ENCODE results near the gene PDCD11. TPM values are rescaled to one million over a fixed set of nuclear protein-coding genes. Genes with fewer than 3 reads are reported as not detected.
"Not testable (repeated sequence)": the region's sequence is repeated elsewhere in the genome, so short reads cannot be mapped to it uniquely, and the experiment has no call there.

PDCD11 gene
- total RNA-seq, 1 donor from 2014 or later: 25.1 TPM

- Histone ChIP-seq H3K36me3 (no peaks in the 10 kb centered on the region), H3K27me3 (no peaks in the 10 kb centered on the region), H3K4me1 (no peaks in the 10 kb centered on the region), H3K9me3 (no peaks in the 10 kb centered on the region), H3K27ac (no peak overlapping the region), H3K4me3 (no peak overlapping the region)
- TF ChIP-seq, protein P1, sequence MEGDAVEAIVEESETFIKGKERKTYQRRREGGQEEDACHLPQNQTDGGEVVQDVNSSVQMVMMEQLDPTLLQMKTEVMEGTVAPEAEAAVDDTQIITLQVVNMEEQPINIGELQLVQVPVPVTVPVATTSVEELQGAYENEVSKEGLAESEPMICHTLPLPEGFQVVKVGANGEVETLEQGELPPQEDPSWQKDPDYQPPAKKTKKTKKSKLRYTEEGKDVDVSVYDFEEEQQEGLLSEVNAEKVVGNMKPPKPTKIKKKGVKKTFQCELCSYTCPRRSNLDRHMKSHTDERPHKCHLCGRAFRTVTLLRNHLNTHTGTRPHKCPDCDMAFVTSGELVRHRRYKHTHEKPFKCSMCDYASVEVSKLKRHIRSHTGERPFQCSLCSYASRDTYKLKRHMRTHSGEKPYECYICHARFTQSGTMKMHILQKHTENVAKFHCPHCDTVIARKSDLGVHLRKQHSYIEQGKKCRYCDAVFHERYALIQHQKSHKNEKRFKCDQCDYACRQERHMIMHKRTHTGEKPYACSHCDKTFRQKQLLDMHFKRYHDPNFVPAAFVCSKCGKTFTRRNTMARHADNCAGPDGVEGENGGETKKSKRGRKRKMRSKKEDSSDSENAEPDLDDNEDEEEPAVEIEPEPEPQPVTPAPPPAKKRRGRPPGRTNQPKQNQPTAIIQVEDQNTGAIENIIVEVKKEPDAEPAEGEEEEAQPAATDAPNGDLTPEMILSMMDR (IDR thresholded peaks at IDR 0.05): no peak
- DNase-seq (no peak), ATAC-seq (no peak)
- intact Hi-C loops (cut with DNase I): no loop called here
Observed at GRCh38 chr10:103355906-103356599, 40.4 kb upstream of the PDCD11 start.

GRCh38 chr10:103359493-103359892 is 36.9 kb upstream of the PDCD11 start:
- H3K4me3 ChIP-seq; H3K4me1 ChIP-seq; H3K9me3 ChIP-seq; ATAC-seq; intact Hi-C loops (cut with DNase I); H3K27me3 ChIP-seq; H3K27ac ChIP-seq; H3K36me3 ChIP-seq: not testable (repeated sequence)
- DNase-seq: peak; percentile 12

GRCh38 chr10:103360791-103361190 is 35.6 kb upstream of the PDCD11 start:
- intact Hi-C loops (cut with DNase I); H3K4me1 ChIP-seq: not testable (repeated sequence)

DNA sequence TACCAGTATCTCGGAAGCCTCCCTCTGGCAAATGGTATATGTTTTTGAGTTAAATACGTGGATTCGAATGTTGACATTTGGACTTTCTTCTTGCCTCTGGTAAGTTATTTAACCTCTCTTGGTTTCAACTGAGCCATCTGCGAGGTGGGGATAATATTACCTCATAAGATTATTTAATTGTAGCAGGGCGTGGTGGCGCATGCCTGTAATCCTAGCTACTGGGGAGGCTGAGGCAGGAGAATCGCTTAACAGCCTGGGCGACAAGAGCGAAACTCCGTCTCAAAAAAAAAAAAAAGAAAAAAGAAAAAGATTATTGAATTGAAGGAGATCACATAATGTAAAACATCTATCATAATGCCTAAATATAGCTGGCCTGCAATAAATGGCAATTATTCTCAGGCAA is 29.0 kb upstream of the PDCD11 start:
- H3K4me3 ChIP-seq: peak overlapping the region; percentile 91
- intact Hi-C loops (cut with DNase I): no loop called here
- peak overlapping the region; percentile 70 for H3K27ac ChIP-seq
- no peak for ATAC-seq
- H3K4me1 ChIP-seq: peaks cover 12% of the 10 kb centered on the region
- no peaks in the 10 kb centered on the region for H3K27me3 ChIP-seq
- peak; percentile 27 for DNase-seq
- TF ChIP-seq, protein P1 (IDR thresholded peaks at IDR 0.05): no peak
- no peaks in the 10 kb centered on the region for H3K9me3 ChIP-seq
- no peaks in the 10 kb centered on the region for H3K36me3 ChIP-seq

More at GRCh38 chr10:103360791-103361190, 35.6 kb upstream of the PDCD11 start:
- not testable (repeated sequence) for H3K27me3 ChIP-seq, H3K9me3 ChIP-seq, ATAC-seq, H3K27ac ChIP-seq, H3K4me3 ChIP-seq, H3K36me3 ChIP-seq
- peak; percentile 17 for DNase-seq

- ATAC-seq: peak; percentile 97
- TF ChIP-seq, protein P1 (IDR thresholded peaks at IDR 0.05): no peak
- Histone ChIP-seq H3K4me3 (peak within 1 kb of the TSS; percentile 91), H3K4me1 (peaks cover 12% of the 10 kb centered on the region), H3K36me3 (peaks cover under 1% of the 10 kb centered on the region), H3K27me3 (no peaks in the 10 kb centered on the region), H3K9me3 (no peaks in the 10 kb centered on the region), H3K27ac (peak within 1 kb of the TSS; percentile 70)
- DNase-seq: peak; percentile 94
- intact Hi-C loops (cut with DNase I): no loop called here
Observed at GRCh38 chr10:103367782-103368518, 28.5 kb upstream of the PDCD11 start, which contains the start of gene TAF5. TSS of gene TAF5 (plus strand) at chr10:103367976. CDS start at chr10:103367990, 14 bp downstream.

- Histone ChIP-seq H3K36me3 (peaks cover 51% of the 10 kb centered on the region), H3K27me3 (no peaks in the 10 kb centered on the region), H3K27ac (no peak overlapping the region), H3K9me3 (no peaks in the 10 kb centered on the region), H3K4me1 (peaks cover 12% of the 10 kb centered on the region), H3K4me3 (no peak overlapping the region)
- intact Hi-C loops (cut with DNase I): no loop called here
- no peak for ATAC-seq
- no peak for DNase-seq
- TF ChIP-seq, protein P1 (IDR thresholded peaks at IDR 0.05): no peak
Observed at GRCh38 chr10:103373544-103373943, 22.9 kb upstream of the PDCD11 start.

Data from upper lobe of right lung (tissue), 1 donor.